Measurements from ENCODE around the gene CACNB4.

DNA sequence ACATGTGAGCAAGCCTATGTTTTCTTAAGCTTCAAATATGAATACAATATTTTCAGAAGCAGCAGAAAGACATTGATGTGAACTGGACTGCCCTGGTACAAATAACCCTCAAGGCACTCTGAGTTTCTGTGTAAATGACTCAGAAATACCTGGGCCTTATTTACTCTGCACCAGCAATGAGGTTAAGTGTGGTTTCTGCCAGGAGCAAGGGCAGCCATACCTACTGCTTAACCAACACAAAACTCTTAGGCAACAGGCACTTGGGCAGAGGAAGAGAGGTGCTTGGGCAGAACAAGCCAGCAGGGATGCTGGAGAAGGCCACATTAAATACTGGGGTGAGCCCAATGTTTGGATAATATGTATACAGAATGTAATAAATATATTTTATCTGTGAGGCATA is 241.2 kb downstream of the CACNB4 start:
- TF ChIP-seq, protein P1, sequence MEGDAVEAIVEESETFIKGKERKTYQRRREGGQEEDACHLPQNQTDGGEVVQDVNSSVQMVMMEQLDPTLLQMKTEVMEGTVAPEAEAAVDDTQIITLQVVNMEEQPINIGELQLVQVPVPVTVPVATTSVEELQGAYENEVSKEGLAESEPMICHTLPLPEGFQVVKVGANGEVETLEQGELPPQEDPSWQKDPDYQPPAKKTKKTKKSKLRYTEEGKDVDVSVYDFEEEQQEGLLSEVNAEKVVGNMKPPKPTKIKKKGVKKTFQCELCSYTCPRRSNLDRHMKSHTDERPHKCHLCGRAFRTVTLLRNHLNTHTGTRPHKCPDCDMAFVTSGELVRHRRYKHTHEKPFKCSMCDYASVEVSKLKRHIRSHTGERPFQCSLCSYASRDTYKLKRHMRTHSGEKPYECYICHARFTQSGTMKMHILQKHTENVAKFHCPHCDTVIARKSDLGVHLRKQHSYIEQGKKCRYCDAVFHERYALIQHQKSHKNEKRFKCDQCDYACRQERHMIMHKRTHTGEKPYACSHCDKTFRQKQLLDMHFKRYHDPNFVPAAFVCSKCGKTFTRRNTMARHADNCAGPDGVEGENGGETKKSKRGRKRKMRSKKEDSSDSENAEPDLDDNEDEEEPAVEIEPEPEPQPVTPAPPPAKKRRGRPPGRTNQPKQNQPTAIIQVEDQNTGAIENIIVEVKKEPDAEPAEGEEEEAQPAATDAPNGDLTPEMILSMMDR (IDR thresholded peaks at IDR 0.05) = no peak
- TF ChIP-seq EP300 (IDR thresholded peaks at IDR 0.05) = no peak

Measured in tibial nerve (tissue), 4 donors.